GM21576 (cell line): Measurements from ENCODE around the gene ICAM5.

Source experiments
- ATAC-seq: cut with Tn5 transposase; IDR thresholded peaks from one replicate; pipeline ENCODE4 v1.9.1; 2021; ENCODE audit warnings: mild to moderate bottlenecking, moderate library complexity; ENCODE audit not compliant: unreplicated experiment

ICAM5 gene

DNA sequence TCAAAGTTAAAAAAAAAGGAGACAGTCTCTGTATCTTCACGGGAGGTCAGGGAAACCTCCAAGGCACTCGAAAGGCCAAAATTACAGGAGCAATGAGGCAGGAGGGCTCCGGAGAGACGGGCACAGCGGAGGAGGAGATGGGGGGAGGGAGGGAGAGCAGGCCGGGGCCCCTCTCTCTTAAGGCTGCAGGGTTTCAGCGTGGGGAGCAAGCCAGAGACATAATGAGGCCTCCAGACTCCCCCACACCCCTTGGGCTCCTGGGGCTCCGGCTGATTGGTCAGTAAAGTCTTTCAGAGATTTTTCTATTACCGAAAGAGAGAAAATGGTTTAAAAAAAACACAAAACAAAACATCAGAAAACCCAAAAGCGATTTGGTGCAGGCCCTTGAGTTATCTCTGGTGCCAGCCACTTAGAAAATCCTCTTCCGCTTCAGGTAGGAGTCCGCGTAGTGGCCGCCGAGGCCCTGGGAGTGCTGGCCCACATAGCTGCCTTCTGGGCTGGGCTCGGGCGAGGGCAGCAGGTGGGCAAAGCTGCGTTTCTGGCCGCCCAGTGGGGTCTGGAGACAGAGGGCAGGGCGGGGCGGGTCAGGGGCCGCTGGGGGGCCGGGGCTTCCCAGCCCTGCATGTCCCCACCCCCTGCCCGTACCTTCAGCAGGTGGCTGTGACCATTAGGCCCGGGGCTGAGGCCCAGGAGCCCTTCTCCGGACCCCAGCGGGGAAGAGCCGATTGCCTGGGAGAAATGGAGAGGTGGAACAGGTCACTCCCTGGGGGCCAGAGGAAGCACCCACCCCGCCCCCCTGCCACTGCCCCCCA is 27.5 kb downstream of the ICAM5 start:
- ATAC-seq = no peak

DNA sequence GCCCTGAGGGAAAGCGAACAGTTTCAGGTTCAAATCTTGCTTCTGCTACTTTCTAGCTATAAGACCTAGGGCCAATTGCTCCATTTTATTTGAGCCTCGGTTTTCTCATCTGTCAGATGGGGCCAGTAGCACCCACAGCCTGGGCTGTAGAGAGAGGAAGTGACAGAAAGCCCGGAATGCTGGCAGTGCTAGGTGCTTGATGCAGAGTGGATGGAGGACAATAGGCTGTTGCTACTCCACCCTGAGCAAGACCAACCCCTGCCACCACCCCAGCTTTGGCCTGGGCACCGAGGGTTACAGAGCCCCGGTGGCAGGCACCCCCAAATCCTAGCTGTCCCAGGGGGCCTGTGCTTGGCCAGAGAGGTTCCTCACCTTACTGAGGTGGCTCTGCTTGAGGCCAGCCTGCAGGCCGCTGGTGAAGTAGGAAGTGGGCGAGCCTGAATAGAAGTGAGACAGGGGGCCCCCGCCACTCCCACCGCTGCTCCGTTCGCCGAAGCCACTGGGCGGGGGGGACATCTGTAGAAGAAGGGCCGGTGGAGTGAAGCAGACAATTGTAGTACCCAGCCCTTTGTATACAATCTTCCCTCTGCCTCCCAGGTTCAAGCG is 28.2 kb downstream of the ICAM5 start:
- no peak for ATAC-seq

- no peak for ATAC-seq
Observed at GRCh38 chr19:10318807-10319682, 29.3 kb downstream of the ICAM5 start.

- ATAC-seq = no peak
Observed at GRCh38 chr19:10320602-10321416, 31.1 kb downstream of the ICAM5 start.

- ATAC-seq = no peak
Observed at GRCh38 chr19:10321417-10321797, 31.7 kb downstream of the ICAM5 start.

DNA sequence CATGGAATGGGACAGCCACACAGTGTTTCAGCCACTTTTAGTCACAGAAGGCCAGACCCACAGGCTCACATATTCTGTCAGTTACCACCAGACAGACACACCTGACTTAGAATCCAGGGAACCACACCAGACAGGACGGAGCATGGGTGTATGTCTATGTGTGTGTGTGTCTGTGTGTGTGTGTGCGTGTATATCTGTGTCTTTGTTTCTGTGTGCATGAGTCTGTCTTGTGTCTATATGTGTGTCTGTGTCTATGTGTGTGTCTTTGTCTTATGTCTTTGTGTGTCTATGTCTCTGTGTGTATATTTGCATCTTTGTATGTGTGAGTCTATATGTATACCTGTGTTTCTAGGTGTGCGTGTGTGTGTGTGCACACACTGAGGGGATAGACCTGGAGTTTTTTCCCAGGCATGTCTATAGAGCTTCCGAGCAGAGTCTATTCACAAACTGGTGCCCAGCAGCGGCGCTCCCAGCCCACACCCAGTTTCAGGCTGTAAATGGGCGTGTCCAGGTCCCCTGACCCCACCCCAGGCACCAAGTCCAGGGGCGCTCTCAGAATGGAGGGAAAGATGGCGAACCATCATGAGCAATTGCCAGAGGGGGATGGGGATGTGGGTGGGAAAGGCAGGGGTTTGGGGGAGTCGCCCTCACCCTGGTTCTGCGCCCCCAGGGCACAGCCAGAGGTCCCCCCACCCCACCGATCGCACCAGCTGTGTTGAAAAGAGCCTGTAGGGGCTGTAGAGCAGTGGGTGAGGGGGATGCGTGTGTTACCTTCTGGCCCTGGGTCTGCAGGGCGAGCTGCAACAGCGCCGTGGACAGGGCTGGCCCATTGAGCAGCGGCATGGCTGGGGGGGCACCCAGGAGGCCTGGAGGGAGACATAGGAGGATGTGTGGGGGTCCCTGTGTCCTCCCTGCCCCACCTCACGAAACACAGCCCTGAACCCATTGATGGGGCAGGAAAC is 32.4 kb downstream of the ICAM5 start:
- no peak for ATAC-seq

- ATAC-seq = no peak
Observed at GRCh38 chr19:10325732-10326131, 36.0 kb downstream of the ICAM5 start.

- no peak for ATAC-seq
Observed at GRCh38 chr19:10327793-10328192, 38.0 kb downstream of the ICAM5 start.

DNA sequence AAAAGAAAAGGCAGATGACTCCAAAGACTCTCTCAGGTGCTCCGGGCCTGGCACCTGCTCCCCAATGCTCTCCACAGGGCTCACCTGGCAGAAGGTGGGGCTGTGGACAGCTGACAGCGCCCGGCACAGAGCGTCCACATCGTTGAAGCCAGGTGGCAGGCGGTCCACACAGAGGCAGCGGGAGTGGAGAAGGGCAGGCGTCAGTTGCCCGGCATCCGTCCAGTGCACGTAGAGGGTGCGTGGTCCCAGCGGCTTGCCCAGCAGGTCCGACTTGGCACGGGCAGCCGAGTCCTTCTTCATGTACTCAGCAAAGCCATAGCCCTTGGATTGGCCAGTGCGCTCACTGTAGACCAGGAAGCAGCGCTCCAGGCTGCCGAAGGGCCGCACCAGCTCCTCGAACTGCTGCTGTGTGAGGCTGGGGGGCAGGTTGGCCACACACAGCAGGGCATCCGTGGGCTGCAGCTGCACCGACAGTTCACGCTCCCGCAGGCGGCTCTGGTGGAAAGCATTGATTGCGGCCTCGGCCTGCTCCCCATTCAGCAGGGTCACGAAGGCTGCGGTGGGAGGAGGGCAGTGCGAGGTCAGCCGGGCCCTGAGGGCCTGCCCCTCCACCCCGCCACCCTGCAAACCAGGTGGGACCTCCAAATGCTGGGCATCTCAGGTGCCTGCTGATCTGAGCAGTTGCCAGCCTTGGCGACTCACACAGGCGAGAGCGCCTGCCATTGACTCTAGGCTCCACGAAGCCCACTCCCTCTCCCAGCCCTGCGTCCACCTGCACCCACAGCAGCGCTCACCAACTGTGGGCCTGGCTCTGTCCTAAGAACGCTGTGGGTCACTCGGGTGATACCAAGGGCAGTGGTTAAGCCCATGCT is 39.0 kb downstream of the ICAM5 start:
- no peak for ATAC-seq

DNA sequence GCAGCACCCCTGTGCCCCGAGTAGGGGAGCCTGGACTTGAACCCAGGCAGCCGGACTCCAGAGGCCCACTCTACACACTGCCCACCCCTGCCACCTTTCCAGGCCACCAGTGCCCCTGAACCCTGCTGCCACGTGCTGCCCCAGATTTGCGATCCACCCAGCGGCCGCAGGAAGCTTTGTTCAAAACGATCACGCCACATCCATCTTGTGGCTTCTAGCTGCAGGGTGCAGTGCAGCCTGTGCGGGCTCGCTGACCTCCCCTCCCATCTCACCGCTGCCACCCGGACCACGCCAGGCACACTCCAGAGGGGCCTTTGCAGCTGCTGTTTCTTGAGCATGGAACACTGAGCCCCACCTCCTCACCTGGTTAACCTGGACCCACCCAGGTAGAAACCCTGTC is 39.8 kb downstream of the ICAM5 start:
- no peak for ATAC-seq

GRCh38 chr19:10332158-10332964 is 42.6 kb downstream of the ICAM5 start:
- ATAC-seq = no peak

- peak; percentile 78 for ATAC-seq
Observed at GRCh38 chr19:10332965-10333757, 43.4 kb downstream of the ICAM5 start, which contains the start of gene RAVER1. RAVER1 (minus strand) TSS chr19:10333529; CDS start chr19:10333507, 22 bp downstream.

DNA sequence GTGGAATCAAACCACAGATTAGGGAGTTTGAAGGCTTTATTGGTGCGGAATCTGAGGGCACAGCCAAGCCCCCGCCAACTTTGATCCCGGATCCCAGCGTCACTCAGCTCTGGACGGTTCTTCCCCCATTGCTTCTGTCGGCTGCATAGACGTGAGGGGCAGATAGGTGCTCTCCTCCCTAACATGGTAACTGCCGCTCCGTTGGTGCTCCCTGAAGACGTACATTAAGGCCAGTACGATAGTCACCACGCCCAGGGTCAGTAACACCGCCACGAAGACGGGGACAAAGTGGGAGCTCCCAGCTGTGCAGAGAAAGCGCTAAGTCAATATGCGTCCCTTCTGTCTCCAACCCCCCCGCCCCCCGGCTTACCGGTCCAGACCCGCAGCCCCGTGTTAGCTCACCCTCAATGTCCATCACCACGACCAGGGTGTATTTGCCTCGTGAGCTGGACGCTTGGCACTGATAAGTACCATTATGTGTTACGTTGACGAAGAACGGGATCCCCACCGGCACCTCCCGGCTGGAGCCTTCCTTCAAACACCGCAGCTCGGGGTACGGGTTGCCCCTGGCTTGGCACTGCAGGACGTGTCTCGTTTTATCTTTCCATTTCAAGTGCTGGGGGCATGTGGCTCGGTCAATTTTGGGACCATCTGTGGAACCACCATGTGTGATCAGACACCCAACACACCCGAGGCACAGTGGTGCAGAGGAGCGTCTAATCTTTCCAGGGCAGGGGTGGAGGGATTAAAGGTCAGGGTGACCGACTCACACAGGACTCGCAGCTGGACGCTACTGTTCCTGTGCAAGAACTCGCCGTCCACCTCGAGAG is 44.2 kb downstream of the ICAM5 start:
- ATAC-seq = no peak

DNA sequence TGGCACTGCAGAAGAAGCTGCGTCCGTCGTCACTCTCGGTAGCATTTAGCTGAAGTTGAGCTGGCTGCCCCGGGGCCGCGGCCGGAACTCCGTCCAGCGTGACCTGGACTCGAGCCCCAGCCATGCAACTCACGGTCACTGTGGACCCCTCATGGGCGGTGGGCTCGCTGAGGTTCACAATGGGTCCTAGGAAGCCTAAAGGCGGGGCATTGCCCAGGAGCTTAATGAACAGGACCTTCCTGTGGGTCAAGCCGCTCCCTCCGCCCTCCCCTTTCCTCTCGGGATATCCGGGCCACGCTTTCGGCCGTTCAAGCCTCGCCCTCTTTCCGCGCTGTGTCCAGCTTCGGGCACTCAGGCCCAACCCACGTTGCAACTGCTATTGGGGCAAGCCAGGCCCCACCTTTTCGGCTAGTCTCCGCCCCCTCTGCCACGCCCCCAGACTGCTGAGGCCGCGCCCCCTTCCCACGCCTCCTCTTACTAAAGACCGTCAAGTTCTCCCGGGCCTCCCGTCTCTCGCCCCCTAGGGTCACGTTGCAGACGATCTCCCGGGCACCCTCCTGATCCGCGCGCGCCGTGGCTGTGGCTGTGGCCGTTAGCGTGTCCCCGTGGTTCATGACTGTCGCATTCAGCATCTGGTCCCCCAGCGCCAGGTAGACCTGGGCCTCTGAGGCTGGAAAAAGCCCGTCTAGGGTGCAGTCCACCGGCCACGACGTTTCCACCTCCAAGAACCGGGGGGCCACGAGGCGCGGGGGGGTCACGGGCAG is 45.0 kb downstream of the ICAM5 start:
- ATAC-seq = no peak

DNA sequence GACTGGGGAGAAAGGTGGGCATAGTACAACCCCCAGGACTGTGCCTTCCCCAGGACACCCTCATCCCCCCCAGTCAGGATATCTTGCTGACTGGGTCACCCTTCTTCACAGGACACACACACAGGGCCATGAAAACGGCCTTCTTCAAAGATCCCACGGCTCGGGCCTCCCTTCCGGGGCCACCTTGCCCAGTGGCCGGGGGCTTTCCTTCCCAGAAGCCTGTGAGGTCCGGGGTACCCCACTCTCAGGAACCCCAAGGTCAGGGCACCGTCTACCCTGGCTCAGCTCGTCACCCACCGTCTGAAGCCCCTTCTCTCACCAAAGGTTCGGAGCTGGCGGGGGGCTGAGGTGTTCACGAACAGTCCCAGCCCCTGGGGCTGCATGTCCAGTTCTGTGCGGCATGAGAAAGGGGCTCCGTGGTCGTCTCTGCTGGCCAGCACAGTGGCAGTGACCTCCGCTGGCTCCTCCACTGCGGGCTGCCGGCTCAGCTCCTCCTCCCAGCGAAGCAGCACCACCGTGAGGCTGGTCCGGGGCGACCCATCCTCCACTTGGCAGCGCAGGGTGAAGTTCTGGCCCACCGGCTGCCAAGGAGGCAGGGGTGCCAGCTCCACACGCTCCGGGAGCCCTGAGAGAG is 45.7 kb downstream of the ICAM5 start:
- no peak for ATAC-seq
